ENCODE measurements around the gene CDKAL1.
A peak's percentile ranks its signal among the peaks of the same experiment; 100 is the strongest.
"Not testable (repeated sequence)": the region's sequence is repeated elsewhere in the genome, so short reads cannot be mapped to it uniquely, and the experiment has no call there.

The CDKAL1 gene

DNA sequence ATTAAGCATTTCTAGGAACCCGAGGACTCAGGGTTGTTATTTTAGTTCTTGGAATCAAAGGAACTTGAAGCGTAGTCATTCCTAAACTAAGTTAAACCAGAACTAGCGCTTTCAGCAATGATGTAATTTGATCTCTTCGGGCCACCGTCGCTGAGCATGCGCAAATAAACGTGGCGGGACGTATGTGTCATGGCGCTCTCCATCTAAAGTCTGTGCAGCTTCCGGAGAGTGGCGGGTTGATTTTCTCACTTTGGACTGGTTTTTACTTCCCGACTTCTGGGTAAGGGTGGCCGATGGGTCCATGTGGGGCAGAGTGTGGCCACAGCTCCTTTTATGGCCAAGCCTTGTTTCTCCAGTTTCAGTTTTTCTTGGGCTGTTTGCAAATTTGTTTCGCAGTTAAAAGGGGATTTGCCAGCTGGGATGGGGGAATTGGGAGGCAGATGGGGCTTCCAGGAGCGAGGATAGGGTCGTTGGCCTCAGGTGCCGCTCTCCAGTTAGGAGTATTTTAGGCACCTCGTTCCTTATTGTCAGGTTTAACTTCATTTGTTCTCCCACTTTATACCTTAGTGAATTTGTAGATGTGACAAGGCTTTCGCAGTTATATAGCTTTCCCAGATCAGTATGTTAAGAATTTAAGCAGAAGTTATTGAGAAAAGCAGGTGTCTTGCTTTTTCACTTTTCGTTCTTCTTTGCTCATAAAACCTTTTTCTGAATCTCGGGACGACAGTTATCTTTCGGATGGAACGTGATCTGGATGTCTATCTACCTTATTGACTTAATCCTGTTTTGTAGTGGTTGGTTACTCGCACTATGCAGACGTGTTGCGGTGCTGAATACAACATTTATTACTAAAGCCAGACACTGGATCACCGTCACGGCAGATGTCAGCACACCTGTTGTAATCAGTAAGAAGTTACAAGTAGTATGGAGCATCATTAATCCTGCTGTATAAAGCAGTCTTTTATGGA lies at the start of gene CDKAL1:
TSS of gene CDKAL1 (plus strand) at position 163 of the 968 bp plus-strand sequence. CDS start 11,894 bp downstream, outside the sequence.
- peak; percentile 92 for DNase-seq (ENCODE audit: low spot score)

DNA sequence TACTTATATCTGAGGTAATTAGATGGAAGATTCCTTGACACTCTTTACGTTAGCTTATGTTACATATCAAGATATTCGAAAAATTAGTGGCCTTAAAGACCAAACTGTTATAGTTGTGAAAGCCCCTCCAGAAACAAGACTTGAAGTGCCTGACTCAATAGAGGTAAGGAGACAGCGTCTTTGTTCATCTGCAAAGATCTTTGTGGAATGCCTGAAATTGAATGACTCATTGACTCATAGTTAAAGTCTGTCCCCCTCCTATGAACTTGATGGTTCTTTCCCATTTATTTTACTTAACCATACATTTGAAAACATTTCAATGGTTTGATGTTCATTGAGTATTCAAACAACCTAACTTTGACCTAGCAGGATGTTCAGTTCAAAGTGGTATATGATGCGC lies 47.6 kb upstream of the CDKAL1 start:
- no peak for DNase-seq (ENCODE audit: low spot score)

DNA sequence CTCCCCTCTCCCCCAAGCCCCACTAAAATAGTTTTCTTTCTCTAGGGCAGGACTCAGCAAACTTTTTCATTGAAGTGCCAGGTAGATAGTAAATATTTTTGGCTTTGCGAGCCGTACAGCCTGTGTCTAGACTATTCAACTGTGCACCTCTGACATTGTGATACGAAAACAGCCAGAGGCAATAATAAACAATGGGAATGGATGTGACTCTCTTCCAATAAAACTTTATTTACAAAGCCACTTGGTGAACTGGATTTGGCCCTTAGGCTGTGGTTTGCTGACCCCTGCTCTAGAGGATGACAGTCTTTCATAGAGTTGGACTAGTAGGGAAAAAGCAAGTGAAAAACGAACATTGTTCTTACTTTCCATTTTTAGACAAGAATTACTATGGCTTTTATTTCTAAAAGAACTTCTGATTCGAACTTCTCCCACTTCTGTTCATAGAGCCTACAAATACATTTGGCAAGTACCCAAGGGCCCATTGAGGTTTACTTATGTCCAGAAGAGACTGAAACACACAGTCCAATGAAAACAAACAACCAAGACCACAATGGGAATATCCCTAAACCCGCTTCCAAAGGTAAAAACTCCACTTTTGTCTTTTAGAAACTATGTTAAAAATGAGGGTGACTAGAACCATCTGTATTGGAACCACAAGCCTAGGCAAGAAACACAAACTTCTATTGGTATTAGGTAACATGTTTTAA lies 46.4 kb upstream of the CDKAL1 start:
- DNase-seq (ENCODE audit: low spot score) = no peak

DNA sequence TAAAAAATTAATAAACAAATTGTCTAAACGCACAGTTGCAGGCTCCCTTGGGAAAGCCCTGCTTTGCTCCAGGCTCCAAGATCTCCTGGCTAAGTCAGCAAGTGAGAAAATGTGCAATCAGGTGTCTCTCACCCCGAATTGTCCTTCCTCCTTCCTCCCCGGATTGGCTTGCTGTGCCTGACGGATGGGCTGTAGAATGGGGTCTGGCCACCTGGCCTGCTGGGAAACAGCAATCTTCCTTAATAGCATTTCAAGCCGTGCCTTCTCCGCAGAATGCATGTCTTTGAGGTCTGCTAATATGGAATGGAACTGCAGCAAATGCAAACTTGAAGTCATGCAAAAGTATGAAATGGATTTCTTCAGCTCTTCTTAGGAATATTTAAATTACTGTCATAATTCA lies 43.7 kb upstream of the CDKAL1 start:
- no peak for DNase-seq (ENCODE audit: low spot score)

DNA sequence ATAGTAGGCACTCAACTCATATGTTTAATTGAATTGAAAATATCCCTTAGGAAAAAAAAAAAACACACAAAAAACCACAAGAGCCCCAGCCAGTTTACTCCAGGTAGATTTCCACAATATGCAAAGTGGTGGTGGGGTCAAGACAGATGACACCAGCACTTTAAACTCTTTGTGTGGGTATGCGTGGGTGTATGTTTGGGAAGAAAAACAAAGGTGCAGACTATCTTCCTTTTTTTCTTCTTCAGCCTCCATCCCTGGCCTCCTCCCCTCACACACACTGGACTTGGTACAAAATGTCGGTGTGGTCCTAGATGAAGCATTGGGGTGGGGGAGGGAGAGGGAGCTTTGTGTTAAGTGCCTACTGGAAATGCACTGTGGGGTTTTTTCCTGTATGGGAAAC lies 42.2 kb upstream of the CDKAL1 start:
- no peak for DNase-seq (ENCODE audit: low spot score)

DNA sequence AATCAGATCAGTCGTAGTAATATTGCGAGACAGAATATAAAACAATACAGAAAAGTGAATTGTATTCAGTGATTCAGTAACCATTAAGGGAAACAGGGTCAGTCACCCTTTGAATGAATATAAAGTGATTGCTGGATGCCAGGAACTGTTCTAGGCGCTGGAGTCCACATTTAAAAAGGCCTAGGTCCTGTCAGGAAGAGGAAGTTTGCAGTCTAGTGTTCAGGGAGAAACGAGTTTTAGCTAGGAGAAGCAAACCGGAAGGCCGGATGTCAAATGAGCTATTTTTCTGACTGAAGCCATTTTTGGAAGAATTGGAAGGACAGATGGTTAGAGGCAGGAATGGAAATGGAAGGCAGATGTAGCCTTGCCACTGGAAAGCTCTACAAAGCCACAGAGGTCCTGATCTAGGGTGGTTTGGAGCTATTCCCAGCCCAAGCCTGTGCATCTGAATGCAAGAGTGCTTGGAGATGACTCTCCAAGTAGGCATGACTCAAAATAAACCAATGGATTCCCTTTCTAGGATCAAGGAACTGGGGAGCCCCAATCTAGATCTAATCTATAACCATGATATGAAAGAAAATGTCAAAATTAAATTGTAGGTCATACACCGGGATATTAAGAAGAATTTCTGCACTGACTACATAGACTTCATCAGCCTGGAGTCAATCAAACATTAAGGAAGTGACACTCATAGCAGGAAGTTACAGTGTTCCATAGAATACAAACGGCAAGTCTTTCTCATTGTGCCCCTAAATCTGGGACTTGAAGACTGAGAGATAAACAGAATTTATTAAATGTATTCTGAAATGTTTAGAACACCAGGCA lies 36.8 kb upstream of the CDKAL1 start:
- DNase-seq (ENCODE audit: low spot score) = peak; percentile 75

DNA sequence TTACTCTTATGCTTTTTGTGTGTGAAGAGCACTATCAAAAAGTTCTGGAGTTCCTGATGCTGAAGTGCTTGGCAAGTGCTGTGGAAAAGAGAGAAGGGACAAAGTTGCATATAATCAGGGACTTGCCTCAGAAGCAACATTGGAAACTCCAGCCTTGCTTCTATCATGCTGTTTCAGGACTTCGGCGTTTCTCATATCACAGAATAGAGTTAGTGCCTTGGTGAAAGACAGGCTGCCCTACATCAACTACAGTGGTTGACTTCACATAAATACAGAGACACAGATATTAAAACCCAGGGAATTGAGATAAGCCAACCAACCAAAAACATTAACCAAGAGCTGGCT lies 36.2 kb upstream of the CDKAL1 start:
- no peak for DNase-seq (ENCODE audit: low spot score)

DNA sequence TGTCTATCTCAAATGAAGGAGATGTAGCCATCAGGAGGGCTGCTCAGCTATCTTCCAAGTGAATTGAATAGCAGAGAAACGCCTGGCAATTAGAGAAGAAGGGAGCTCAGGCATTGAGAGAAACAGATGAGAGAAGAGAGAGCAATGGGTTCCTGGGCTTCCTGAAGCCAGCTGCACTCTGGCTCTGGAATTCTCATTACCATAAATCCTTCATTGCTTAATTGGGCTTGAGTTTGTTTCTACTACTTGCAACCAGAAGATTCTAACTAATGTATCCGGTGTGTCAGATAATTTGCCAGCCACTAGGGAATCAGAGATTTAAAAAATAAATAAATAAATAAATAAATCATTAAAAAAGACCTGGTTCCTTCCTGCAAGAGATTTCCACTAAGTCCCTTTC lies 25.0 kb upstream of the CDKAL1 start:
- DNase-seq (ENCODE audit: low spot score) = no peak

DNA sequence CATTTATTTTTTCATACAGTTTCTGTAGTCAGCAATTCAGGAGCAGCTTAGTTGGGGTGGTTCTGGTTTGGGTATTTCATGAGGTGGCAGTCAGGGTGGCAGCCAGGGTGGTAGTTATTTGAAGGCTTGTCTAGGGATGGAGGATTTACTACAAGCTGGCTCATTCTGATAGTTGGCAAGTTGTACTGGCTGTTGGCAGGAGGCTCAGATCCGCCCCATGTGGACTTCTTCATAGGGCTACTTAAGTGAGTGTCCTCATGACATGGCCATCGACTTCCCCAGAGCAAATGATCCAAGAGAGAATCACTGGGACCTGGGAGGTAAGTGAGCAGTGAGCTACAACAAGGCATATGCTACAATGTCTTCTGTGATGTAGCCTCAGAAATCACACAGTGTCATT lies 22.4 kb upstream of the CDKAL1 start:
- no peak for DNase-seq (ENCODE audit: low spot score)

DNA sequence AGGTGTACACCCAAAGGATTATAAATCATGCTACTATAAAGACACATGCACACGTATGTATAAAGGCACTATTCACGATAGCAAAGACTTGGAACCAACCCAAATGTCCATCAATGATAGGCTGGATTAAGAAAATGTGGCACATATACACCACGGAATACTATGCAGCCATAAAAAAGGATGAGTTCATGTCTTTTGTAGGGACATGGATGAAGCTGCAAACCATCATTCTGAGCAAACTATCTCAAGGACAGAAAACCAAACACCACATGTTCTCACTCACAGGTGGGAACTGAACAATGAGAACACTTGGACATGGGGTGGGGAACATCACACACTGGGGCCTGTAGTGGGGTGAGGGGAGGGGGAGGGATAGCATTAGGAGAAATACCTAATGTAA lies 9.0 kb upstream of the CDKAL1 start:
- DNase-seq (ENCODE audit: low spot score) = not testable (repeated sequence)

DNA sequence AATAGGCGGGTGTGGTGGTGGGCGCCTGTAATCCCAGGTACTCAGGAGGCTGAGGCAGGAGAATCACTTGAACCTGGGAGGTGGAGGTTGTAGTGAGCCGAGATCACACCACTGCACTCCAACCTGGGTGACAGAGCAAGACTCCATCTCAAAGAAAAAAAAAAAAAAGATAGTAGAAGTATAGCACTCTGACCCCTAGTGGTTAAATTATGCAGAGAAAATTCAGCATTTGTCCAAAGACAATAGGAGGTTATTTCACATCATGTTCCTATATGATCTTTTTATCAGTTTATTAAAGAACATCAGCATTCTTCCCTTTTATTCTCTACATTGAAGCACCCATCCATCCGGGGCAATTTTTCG lies 5.2 kb upstream of the CDKAL1 start:
- DNase-seq (ENCODE audit: low spot score) = peak; percentile 16

DNA sequence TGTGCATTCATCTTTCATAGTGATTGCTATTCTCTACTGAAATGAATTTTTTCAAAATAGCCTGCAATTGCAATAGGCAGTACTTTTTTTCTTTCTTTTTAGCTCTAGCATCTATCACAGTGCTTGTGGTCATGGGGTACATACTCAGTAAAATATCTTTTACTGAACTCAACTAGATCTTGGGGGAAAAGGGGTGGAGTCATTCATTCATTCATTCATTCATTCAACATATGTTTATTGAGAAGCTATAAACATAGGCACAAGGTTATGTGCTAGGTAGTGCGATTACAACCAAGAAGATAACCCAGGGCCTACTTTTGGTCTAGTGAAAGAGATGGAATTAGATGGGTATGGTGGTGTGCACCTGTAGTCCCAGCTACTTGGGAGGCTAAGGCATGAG lies 1.4 kb upstream of the CDKAL1 start:
- no peak for DNase-seq (ENCODE audit: low spot score)

DNA sequence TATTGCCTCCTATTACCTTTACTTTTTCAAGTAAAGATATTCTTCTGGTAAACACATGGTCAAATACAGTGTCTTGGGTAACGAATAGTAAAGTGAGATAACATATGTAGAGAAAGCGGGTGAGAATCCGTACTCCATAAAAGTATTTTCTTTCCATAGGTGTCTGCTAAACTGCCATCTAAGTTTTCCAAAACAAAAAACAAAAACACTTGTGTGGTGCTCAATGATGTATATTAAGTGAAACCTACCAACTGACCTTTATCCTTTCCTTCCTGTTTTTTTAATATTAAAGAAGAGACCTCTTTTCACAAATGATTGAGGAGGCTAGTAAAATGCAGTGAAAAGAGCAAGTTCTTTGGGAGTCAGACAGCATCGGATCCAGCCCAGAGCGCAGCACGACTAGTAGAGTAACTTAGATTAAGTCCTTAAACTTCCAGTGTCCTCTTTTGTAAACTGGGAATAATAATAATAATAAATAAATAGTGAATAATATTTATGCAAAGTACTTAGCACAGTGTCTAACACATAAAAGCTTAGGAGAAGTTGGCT lies 437 bp upstream of the CDKAL1 start:
- DNase-seq (ENCODE audit: low spot score) = peak; percentile 14

DNA sequence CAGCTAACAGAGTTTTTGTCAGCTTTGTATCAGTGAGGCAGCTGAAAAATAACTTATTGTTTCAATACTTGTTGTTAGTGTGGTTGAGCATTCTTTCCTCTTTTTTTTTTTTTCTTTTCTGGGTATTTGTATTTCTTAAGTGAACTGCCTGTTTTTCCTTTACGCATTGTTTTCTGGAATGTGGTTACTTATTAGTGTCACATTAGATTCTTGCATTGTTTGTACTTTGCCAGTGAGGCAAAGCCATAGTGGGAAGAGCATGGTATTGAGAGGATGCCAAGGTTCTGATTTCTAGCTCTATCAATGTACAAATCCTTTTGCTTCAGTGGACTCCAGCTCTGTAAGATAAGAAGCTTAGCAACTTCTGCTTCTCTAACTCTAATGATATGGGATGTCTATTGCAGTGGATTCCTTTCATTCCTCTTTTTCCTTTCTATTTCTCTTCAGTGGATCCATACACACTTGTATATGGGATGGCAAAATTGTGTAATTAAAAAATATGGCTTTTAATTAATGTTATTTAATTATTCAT lies 3.9 kb downstream of the CDKAL1 start:
- DNase-seq (ENCODE audit: low spot score) = no peak

DNA sequence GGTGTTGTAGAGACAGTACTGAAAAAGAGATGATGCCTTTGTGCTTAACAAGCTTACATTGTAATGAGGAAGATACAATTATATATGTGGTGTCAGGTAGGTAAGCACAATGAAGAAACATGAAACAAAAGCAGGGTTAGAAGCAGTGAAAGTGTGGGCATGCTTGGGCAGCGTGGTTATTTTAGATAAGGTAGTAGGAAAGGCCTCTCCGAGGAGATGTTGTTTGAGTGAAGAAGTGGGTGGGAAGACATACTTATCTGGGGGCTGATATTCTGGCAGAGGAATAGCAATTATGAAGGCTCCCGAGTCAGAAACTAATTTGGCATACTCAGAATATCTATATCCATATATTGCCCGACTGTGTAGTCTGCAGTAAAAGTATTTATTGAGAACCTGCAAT lies 4.7 kb downstream of the CDKAL1 start:
- no peak for DNase-seq (ENCODE audit: low spot score)

DNA sequence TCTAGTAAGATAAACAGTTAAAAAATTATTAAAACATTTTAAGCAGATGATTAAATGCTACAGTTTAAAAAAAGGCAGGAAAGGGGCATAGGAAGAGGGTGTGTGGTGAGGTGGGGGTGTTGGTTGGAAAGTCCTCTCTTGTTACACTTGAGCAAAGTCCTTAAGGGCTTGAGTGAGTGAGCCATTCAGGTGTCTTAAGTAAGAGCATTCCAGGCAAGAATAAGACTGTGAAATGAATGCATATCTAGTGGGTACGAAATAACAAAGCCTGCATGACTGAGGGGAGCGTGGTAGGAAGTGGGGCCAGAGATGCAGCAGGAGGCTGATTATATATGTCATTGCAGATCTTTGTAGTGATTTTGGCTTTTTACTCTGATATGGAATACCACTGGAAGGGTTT lies 5.1 kb downstream of the CDKAL1 start:
- DNase-seq (ENCODE audit: low spot score) = no peak

DNA sequence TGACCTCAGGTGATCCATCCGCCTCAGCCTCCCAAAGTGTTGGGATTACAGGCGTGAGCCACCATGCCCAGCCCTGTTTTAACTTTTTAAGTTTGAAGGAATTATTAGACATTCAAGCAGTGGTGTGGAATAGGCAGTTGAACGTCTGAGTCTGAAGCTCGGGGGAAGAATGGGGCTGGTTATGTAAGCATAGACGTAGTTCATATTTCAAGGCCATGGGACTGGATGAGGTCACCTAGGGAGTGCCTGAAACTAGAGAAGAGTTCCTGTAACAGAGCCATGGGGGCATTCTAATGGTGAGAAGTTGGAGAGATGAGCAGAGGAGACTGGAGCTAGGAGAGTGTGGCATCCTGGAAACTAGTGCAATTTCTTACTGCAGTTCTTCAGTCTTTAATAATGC lies 6.4 kb downstream of the CDKAL1 start:
- DNase-seq (ENCODE audit: low spot score) = peak; percentile 43

DNA sequence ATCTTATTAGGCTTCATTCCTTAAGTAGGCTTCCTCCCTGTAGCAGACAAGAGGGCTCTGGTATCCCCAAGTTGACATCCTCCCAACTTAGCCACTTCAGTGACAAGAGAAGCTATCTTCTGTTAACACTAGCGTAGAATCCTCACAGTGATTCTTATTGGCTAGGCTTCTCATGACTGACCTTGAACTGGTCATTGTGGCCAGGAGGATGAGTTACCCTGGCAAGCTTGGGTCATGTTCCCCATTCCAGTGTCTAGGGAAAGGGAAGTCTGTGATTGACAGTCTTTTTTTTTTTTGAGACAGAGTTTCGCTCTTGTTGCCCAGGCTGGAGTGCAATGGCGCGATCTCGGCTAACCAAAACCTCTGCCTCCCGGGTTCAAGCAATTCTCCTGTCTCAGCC lies 7.1 kb downstream of the CDKAL1 start:
- DNase-seq (ENCODE audit: low spot score) = no peak

DNA sequence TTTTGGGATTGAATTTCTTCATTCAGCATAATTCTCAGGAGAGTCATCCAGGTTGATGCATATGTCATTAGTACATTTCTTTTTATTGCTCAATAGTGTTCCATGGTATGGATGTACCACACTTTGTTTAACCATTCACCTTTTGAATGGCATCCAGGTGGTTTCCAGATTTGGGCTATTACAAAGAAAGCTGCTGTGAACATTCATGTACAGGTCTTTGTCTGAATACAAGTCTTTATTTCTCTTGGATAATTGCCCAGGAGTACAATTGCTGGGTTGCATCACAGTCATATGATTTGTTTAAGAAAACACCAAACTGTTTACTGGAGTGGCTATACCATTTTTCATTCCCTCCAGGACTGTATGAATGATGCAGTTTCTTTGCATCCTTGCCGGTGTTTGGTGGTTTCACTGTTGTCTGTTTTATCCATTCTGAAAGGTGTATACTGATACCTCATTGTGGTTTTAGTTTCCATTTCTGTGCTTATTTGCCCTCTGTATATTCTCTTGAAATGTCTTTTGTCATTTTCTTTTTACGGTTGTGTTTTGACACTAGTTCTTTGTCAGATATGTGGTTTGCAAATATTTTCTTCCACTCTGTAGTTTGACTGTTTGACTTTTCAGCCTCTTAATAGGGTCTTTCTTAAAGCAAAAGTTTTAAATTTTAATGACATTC lies 8.8 kb downstream of the CDKAL1 start:
- DNase-seq (ENCODE audit: low spot score) = no peak

DNA sequence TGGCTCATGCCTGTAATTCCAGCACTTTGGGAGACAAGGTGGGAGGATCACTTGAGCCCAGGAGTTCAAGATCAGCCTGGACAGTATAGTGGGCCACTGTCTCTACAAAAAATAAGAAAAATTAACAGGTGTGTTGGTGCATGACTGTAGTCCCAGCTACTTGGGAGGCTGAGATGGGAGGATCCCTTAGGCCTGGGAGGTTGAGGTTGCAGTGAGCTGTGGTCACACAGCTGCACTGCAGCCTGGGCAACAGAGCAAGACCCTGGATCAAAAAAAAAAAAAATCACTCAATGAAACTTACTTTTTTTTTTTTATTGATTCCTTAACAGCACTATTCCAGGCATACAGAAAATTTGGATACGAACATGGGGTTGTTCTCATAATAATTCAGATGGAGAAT lies 14.0 kb downstream of the CDKAL1 start:
- DNase-seq (ENCODE audit: low spot score) = no peak

DNA sequence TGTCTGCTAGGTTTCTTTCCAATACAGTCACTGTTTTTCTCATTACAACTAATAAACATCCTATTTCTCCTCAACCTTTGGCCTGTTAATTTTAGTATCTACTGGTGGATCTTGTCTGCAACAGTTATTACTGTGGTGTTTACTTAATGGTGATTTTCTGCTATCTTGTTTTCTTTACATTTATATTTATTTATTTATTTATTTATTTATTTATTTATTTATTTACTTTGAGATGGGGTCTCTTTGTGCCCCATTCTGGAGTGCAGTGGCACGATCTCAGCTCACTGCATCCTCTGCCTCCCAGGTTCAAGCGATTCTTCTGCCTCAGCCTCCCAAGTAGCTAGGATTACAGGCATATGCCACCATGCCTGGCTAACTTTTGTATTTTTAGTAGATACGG lies 15.1 kb downstream of the CDKAL1 start:
- DNase-seq (ENCODE audit: low spot score) = not testable (repeated sequence)

All from AG20443 (cell line).